ENCODE results near the gene IFITM10. TPM values are rescaled to one million over a fixed set of nuclear protein-coding genes. Genes with fewer than 3 reads are reported as not detected.

Gene IFITM10
- total and polyA plus RNA-seq, 10 of the 15 experiments (the other 5 are each of a cell fraction or from before 2014, with no cell fraction given): 0.04 to 0.27 TPM; not detected in 8

DNA sequence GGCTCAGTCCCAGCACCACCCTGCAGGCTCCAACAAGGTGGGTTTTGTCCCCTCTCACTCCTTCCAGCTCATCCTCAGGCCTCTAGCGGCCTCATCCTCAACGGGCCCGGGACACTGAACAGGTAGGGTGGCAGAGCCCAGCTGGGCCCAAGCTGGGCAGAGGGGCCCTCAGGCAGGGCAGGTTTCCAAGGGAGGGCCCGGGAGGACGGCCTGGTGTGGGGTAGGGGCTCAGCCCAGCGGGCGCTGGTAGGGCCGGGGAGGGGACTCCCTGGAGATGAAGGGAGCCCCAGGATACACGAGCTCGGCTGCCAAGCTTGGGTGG lies 2.5 kb upstream of the IFITM10 start:
- CTCF ChIA-PET: no interaction called here
- RAD21 ChIA-PET (ENCODE audit: unreplicated experiment): no interaction called here
- Histone ChIP-seq H3K4me1 (ENCODE audit: control insufficient read depth, insufficient read depth, low read length) (no peaks in the 10 kb centered on the region), H3K79me2 (ENCODE audit: control insufficient read depth, insufficient read depth, low read length) (no peaks in the 10 kb centered on the region), H3K27ac (ENCODE audit: control insufficient read depth, insufficient read depth) (no peak overlapping the region), H3K9ac (ENCODE audit: control insufficient read depth, insufficient read depth, low read length) (no peak overlapping the region), H3K36me3 (ENCODE audit: control insufficient read depth in 2 of 2, insufficient read depth in 2 of 2, low read length in 1 of 2) (no peaks in the 10 kb centered on the region), H2AFZ (ENCODE audit: control insufficient read depth, low read depth, low read length) (no peak overlapping the region), H3K9me3 (replicated peaks; ENCODE audit: control insufficient read depth, insufficient read depth, low read length) (no peaks in the 10 kb centered on the region), H3K27me3 (replicated peaks in 1 of 2; ENCODE audit: control insufficient read depth in 2 of 2, insufficient read depth in 2 of 2, low read length in 1 of 2) (no peaks in the 10 kb centered on the region; a peak in 1 of 4 replicates), H3K4me2 (ENCODE audit: control insufficient read depth, insufficient read depth) (no peak overlapping the region), H4K20me1 (ENCODE audit: control insufficient read depth, insufficient read depth) (no peaks in the 10 kb centered on the region), H3K4me3 (no peak overlapping the region)
- SMC1A ChIA-PET (ENCODE audit: uncharacterized antibody, unreplicated experiment): no interaction called here
- TF ChIP-seq, protein P1, sequence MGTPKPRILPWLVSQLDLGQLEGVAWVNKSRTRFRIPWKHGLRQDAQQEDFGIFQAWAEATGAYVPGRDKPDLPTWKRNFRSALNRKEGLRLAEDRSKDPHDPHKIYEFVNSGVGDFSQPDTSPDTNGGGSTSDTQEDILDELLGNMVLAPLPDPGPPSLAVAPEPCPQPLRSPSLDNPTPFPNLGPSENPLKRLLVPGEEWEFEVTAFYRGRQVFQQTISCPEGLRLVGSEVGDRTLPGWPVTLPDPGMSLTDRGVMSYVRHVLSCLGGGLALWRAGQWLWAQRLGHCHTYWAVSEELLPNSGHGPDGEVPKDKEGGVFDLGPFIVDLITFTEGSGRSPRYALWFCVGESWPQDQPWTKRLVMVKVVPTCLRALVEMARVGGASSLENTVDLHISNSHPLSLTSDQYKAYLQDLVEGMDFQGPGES (IDR thresholded peaks at IDR 0.05): no peak
- TF ChIP-seq SIX5 (IDR thresholded peaks at IDR 0.05; ENCODE audit: low read depth, low read length, severe bottlenecking) (no peak), HDAC2 (IDR thresholded peaks at IDR 0.05) (no peak), NRF1 (conservative IDR thresholded peaks at IDR 0.05; ENCODE audit: low read depth, low read length) (no peak), PML (IDR thresholded peaks at IDR 0.05; ENCODE audit: low read length) (no peak), YBX1 (IDR thresholded peaks at IDR 0.05) (no peak), FOXM1 (IDR thresholded peaks at IDR 0.05; ENCODE audit: low read depth, low read length) (no peak), BRCA1 (IDR thresholded peaks at IDR 0.05; ENCODE audit: low read depth, low read length) (no peak)
- TF ChIP-seq, protein P2, sequence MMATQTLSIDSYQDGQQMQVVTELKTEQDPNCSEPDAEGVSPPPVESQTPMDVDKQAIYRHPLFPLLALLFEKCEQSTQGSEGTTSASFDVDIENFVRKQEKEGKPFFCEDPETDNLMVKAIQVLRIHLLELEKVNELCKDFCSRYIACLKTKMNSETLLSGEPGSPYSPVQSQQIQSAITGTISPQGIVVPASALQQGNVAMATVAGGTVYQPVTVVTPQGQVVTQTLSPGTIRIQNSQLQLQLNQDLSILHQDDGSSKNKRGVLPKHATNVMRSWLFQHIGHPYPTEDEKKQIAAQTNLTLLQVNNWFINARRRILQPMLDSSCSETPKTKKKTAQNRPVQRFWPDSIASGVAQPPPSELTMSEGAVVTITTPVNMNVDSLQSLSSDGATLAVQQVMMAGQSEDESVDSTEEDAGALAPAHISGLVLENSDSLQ (IDR thresholded peaks at IDR 0.05): no peak
- TF ChIP-seq, protein P3, sequence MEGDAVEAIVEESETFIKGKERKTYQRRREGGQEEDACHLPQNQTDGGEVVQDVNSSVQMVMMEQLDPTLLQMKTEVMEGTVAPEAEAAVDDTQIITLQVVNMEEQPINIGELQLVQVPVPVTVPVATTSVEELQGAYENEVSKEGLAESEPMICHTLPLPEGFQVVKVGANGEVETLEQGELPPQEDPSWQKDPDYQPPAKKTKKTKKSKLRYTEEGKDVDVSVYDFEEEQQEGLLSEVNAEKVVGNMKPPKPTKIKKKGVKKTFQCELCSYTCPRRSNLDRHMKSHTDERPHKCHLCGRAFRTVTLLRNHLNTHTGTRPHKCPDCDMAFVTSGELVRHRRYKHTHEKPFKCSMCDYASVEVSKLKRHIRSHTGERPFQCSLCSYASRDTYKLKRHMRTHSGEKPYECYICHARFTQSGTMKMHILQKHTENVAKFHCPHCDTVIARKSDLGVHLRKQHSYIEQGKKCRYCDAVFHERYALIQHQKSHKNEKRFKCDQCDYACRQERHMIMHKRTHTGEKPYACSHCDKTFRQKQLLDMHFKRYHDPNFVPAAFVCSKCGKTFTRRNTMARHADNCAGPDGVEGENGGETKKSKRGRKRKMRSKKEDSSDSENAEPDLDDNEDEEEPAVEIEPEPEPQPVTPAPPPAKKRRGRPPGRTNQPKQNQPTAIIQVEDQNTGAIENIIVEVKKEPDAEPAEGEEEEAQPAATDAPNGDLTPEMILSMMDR (IDR thresholded peaks at IDR 0.05 in 2 of 3, conservative IDR thresholded peaks at IDR 0.05 in 1 of 3; ENCODE audit: control insufficient read depth in 2 of 3, extremely low read depth in 1 of 3, insufficient read depth in 1 of 3, low read depth in 3 of 3, low read length in 3 of 3): no peak
- TF ChIP-seq, protein P4, sequence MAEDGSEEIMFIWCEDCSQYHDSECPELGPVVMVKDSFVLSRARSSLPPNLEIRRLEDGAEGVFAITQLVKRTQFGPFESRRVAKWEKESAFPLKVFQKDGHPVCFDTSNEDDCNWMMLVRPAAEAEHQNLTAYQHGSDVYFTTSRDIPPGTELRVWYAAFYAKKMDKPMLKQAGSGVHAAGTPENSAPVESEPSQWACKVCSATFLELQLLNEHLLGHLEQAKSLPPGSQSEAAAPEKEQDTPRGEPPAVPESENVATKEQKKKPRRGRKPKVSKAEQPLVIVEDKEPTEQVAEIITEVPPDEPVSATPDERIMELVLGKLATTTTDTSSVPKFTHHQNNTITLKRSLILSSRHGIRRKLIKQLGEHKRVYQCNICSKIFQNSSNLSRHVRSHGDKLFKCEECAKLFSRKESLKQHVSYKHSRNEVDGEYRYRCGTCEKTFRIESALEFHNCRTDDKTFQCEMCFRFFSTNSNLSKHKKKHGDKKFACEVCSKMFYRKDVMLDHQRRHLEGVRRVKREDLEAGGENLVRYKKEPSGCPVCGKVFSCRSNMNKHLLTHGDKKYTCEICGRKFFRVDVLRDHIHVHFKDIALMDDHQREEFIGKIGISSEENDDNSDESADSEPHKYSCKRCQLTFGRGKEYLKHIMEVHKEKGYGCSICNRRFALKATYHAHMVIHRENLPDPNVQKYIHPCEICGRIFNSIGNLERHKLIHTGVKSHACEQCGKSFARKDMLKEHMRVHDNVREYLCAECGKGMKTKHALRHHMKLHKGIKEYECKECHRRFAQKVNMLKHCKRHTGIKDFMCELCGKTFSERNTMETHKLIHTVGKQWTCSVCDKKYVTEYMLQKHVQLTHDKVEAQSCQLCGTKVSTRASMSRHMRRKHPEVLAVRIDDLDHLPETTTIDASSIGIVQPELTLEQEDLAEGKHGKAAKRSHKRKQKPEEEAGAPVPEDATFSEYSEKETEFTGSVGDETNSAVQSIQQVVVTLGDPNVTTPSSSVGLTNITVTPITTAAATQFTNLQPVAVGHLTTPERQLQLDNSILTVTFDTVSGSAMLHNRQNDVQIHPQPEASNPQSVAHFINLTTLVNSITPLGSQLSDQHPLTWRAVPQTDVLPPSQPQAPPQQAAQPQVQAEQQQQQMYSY (CRISPR knock-in tag; IDR thresholded peaks at IDR 0.05): no peak
- 91% methylated on average over 9 of the region's 10 CpGs for WGBS (ENCODE audit: insufficient coverage, insufficient replicate concordance, low lambda C conversion rate, missing lambda C conversion rate)
- DNase-seq (ENCODE audit: low read depth, low spot score): no peak
- intact Hi-C loops (cut with micrococcal nuclease; ENCODE audit: unreplicated experiment): no loop called here
- in situ Hi-C loops (cut with MboI): no loop called here
- FAIRE-seq: no peak
- no TSS peak for BruUV-seq (replicated peaks)
- no peak for ATAC-seq
- POLR2A ChIA-PET: no interaction called here

Data from GM12878 (cell line).